B cell (primary cell): ENCODE measurements around the gene RNF141. TPM values are rescaled to one million over a fixed set of nuclear protein-coding genes. Genes with fewer than 3 reads are reported as not detected.

Experiments
- ATAC-seq: fragments of 200-7000 bp; cut with Tn5 transposase; one replicate; pipeline ENCODE4 v1.10.0; 2021; ENCODE audit warnings: low read depth, mild to moderate bottlenecking, moderate number of reproducible peaks, moderate library complexity
- CTCF ChIA-PET: fragments of 350-600 bp; sonication (Branson Sonifier 250); formaldehyde crosslinking; loops from one replicate; lab custom pipeline; 2021; ENCODE audit warnings: antibody characterized with exemption, inconsistent platforms; lab: Charles Lee
- POLR2A ChIA-PET: fragments of 350-600 bp; sonication (Branson Sonifier 250); formaldehyde crosslinking; loops from one replicate; lab custom pipeline; 2021; ENCODE audit warnings: antibody characterized with exemption; lab: Charles Lee
- DNase-seq: peaks from one replicate; pipeline ENCODE4 v3.0.0; 2013
- H2AFZ ChIP-seq: 2 replicates; pipeline ENCODE4 v1.6.1; 2012; ENCODE audit warnings: mild to moderate bottlenecking, low read depth, low read length; ENCODE audit not compliant: insufficient read depth, poor library complexity, severe bottlenecking
- H3K27ac ChIP-seq, 2 donors: 1 replicate in 1 of 2; 2 replicates in 1 of 2; pipeline ENCODE4 v1.5.1; 2012 to 2013; ENCODE audit warnings: low read length in 2 of 2, mild to moderate bottlenecking in 2 of 2, moderate library complexity in 1 of 2
- H3K27me3 ChIP-seq, 4 experiments: fragments of 200-600 bp in 1 of 4; sonication (generic) in 1 of 4; replicated peaks in 1 of 4; 1 replicate in 2 of 4; 2 replicates in 2 of 4; pipeline versions ENCODE4 v1.6.1 to v1.7.0; 2013 to 2016; ENCODE audit warnings: low read length in 3 of 4, mild to moderate bottlenecking in 2 of 4, mixed read lengths in 1 of 4, moderate library complexity in 1 of 4; ENCODE audit not compliant: insufficient read depth in 4 of 4, control insufficient read depth in 3 of 4; ENCODE audit errors: control extremely low read depth in 1 of 4
- H3K36me3 ChIP-seq, 2 experiments: replicated peaks in 1 of 2; 1 replicate in 1 of 2; 2 replicates in 1 of 2; pipeline versions ENCODE4 v1.6.1 to v1.7.1; 2013; ENCODE audit warnings: low read length in 1 of 2; ENCODE audit not compliant: insufficient read depth in 2 of 2, control insufficient read depth in 1 of 2; ENCODE audit errors: control extremely low read depth in 1 of 2, extremely low read depth in 1 of 2
- H3K4me1 ChIP-seq, 2 donors: fragments of 200-600 bp in 1 of 2; sonication (generic) in 1 of 2; 1 replicate in 1 of 2; 2 replicates in 1 of 2; pipeline versions ENCODE4 v1.5.1 to v1.6.1; 2013 to 2017; ENCODE audit warnings: low read length in 2 of 2; ENCODE audit not compliant: control insufficient read depth in 2 of 2, insufficient read depth in 2 of 2
- H3K4me2 ChIP-seq: replicated peaks from 2 replicates; pipeline ENCODE3; 2012; ENCODE audit warnings: mild to moderate bottlenecking, low read depth, low read length; ENCODE audit not compliant: poor library complexity, severe bottlenecking
- H3K4me3 ChIP-seq, 5 experiments: fragments of 200-600 bp in 1 of 5; sonication (generic) in 1 of 5; 1 replicate in 3 of 5; 2 replicates in 2 of 5; pipeline versions ENCODE4 v1.5.1 to v1.7.0; 2011 to 2016; ENCODE audit warnings: low read length in 4 of 5, mild to moderate bottlenecking in 4 of 5, low read depth in 2 of 5, control low read depth in 1 of 5, moderate library complexity in 1 of 5; ENCODE audit not compliant: insufficient read depth in 1 of 5; ENCODE audit errors: control extremely low read depth in 1 of 5, extremely low read depth in 1 of 5
- H3K79me2 ChIP-seq: fragments of 200-600 bp; sonication (generic); one replicate; pipeline ENCODE4 v1.6.0; 2016; ENCODE audit warnings: low read length; ENCODE audit not compliant: control insufficient read depth, insufficient read depth
- H3K9ac ChIP-seq: fragments of 200-600 bp; sonication (generic); 2 replicates; pipeline ENCODE4 v1.6.1; 2017; ENCODE audit warnings: mild to moderate bottlenecking, low read length, moderate library complexity
- H3K9me3 ChIP-seq, 3 donors: one replicate each; pipeline versions ENCODE4 v1.6.1 to v1.7.1; 2013; ENCODE audit warnings: low read length in 2 of 3; ENCODE audit not compliant: control insufficient read depth in 2 of 3, insufficient read depth in 1 of 3; ENCODE audit errors: control extremely low read depth in 1 of 3
- H4K20me1 ChIP-seq: 2 replicates; pipeline ENCODE4 v1.6.0; 2012; ENCODE audit warnings: mild to moderate bottlenecking, low read length; ENCODE audit not compliant: insufficient read depth, control insufficient read depth, poor library complexity, severe bottlenecking
- H3K27ac Mint-ChIP-seq: one replicate; pipeline ENCODE4 v1.8.0; 2021; ENCODE audit warnings: mixed read lengths
- H3K27me3 Mint-ChIP-seq: one replicate; pipeline ENCODE4 v1.8.0; 2021; ENCODE audit warnings: mixed read lengths
- H3K4me1 Mint-ChIP-seq: one replicate; pipeline ENCODE4 v1.8.0; 2021; ENCODE audit warnings: mixed read lengths
- H3K4me3 Mint-ChIP-seq: one replicate; pipeline ENCODE4 v1.8.0; 2021; ENCODE audit warnings: mixed read lengths
- H3K9me3 Mint-ChIP-seq: one replicate; pipeline ENCODE4 v1.8.0; 2022; ENCODE audit warnings: mixed read lengths; ENCODE audit not compliant: insufficient read depth
- CTCF ChIP-seq: fragments of 200-600 bp; IDR thresholded peaks from one replicate; pipeline ENCODE4 v1.8.0; 2022; ENCODE audit warnings: antibody characterized with exemption, mild to moderate bottlenecking
- EZH2 ChIP-seq: IDR thresholded peaks from 2 replicates; pipeline ENCODE4 v1.6.1; 2012; ENCODE audit warnings: borderline replicate concordance, low read depth, mild to moderate bottlenecking, moderate library complexity, low read length; ENCODE audit not compliant: insufficient read depth, poor library complexity, severe bottlenecking
- WGBS: methylation state at CpG from one replicate; pipeline ENCODE4 v1.1.5; 2013; ENCODE audit warnings: missing lambda C conversion rate; ENCODE audit not compliant: insufficient coverage; 5-methylcytosine and 5-hydroxymethylcytosine counted together
- intact Hi-C: fragments of 100-400 bp; cut with micrococcal nuclease; formaldehyde crosslinking; loops from one replicate; pipeline ENCODE4 v1.10.0; 2022
- polyA plus RNA-seq: library from polyadenylated mRNA; depleted of rRNA; stranded (reverse); fragments of >200 nt; gene quantifications from 2 replicates; pipeline ENCODE4 v1.2.3, GENCODE V29; 2012
- total RNA-seq, 2 donors: library from RNA; stranded (reverse); fragments of 120-200 nt in 1 of 2; gene quantifications; 1 replicate in 1 of 2; 2 replicates in 1 of 2; pipeline versions ENCODE4 v1.2.3 to v1.2.4, GENCODE V29; 2013 to 2022

The RNF141 gene
- total and polyA plus RNA-seq, 2 donors (not counting 1 experiment from before 2014, with no cell fraction given), result 23.3 to 48.2 TPM

- no peak overlapping the region for H3K4me2 ChIP-seq
- H3K36me3 ChIP-seq, result peaks cover 0 to 51% of the 10 kb centered on the region in 2 experiments
- peak overlapping the region in 1 of 2 donors; percentile 29 for H3K27ac ChIP-seq
- peaks cover 65% of the 10 kb centered on the region for H3K79me2 ChIP-seq
- no peak overlapping the region for H3K4me3 ChIP-seq
- H3K4me1 Mint-ChIP-seq, result peaks cover 61% of the 10 kb centered on the region
- POLR2A ChIA-PET, result no interaction called here
- peaks cover 15 to 16% of the 10 kb centered on the region in 2 donors for H3K4me1 ChIP-seq
- CTCF ChIA-PET, result no interaction called here
- no peak overlapping the region for H3K4me3 Mint-ChIP-seq
- DNase-seq (no peak), ATAC-seq (no peak)
- H4K20me1 ChIP-seq, result peaks cover 33% of the 10 kb centered on the region
- no peaks in the 10 kb centered on the region for H3K27me3 ChIP-seq
- no peak for TF ChIP-seq CTCF
- TF ChIP-seq EZH2, result no peak
- no peak overlapping the region for H3K9ac ChIP-seq
- no peak overlapping the region for H2AFZ ChIP-seq
- H3K27me3 Mint-ChIP-seq, result no peaks in the 10 kb centered on the region
- no peak overlapping the region for H3K27ac Mint-ChIP-seq
- 90% methylated on average over 2 of the region's 2 CpGs for WGBS
- H3K9me3 Mint-ChIP-seq, result no peaks in the 10 kb centered on the region
- intact Hi-C loops, result no loop called here
- H3K9me3 ChIP-seq, result no peaks in the 10 kb centered on the region
Observed at GRCh38 chr11:10474551-10474950, 66.4 kb downstream of the RNF141 start.

- ChIA-PET CTCF (no interaction called here), POLR2A (no interaction called here)
- peak overlapping the region in 1 of 2 donors; percentile 29 for H3K27ac ChIP-seq
- H3K4me2 ChIP-seq, result no peak overlapping the region
- H3K36me3 ChIP-seq, result peaks cover 0 to 43% of the 10 kb centered on the region in 2 experiments
- H3K4me3 ChIP-seq, result no peak overlapping the region
- intact Hi-C loops, result no loop called here
- Mint-ChIP-seq H3K9me3 (no peaks in the 10 kb centered on the region), H3K27ac (peak overlapping the region; percentile 68), H3K27me3 (no peaks in the 10 kb centered on the region), H3K4me1 (peaks cover 70% of the 10 kb centered on the region), H3K4me3 (no peak overlapping the region)
- no peak for DNase-seq
- H3K27me3 ChIP-seq, result no peaks in the 10 kb centered on the region
- no peak for ATAC-seq
- H4K20me1 ChIP-seq, result peaks cover 28% of the 10 kb centered on the region
- WGBS, result 96% methylated on average over 4 of the region's 4 CpGs
- H3K79me2 ChIP-seq, result peaks cover 71% of the 10 kb centered on the region
- TF ChIP-seq EZH2 (no peak), CTCF (no peak)
- H2AFZ ChIP-seq, result no peak overlapping the region
- no peaks in the 10 kb centered on the region for H3K9me3 ChIP-seq
- peaks cover 15 to 16% of the 10 kb centered on the region in 2 donors for H3K4me1 ChIP-seq
- H3K9ac ChIP-seq, result no peak overlapping the region
Observed at GRCh38 chr11:10473371-10473770, 67.6 kb downstream of the RNF141 start.
